Islet of Langerhans (tissue), 1 donor: ENCODE data around the gene DCC.
"Not testable (repeated sequence)": the region's sequence is repeated elsewhere in the genome, so short reads cannot be mapped to it uniquely, and the experiment has no call there.

ENCODE experiments used
- FAIRE-seq: peaks from one replicate; lab custom pipeline; 2011; peaks lifted over from hg19 to GRCh38; lab: Jason Lieb, UNC

DCC gene

DNA sequence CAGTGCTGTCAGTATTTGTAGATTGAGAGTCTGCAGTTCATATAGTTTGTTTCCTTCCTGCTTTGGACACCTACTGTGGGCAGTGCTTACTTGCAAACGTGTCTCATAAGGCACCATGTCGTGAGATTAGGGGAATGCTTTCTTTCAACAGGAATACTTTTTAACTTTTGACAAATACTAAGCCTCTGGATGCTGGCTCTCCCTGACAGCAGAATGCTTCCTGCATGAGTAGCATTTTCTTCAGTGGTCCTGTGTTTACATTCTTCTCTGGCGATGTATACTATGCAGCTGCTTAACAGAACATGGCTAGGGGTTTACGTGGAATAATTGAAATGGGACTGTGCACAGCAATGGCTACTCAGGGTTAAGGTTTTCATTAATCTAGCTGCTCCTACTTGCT is 1077.0 kb downstream of the DCC start:
- no peak for FAIRE-seq

DNA sequence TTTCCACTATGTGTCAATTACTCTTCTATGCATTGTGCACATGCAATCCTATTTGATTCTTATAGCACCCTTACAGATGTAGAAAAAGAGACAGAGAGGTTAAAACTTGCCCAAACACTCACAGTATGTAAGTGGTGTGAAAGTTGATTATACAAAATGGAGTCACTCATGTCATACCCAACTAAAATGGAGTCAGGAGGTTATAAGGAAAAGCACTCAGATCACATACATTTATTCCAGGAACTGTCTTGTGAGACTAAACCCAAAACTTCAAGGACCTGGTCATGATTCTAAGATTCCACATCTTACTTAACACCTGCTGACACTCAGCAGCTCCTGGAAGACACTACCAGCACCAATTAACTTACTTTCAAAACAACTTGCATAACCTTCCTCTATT is 1081.9 kb downstream of the DCC start:
- no peak for FAIRE-seq

DNA sequence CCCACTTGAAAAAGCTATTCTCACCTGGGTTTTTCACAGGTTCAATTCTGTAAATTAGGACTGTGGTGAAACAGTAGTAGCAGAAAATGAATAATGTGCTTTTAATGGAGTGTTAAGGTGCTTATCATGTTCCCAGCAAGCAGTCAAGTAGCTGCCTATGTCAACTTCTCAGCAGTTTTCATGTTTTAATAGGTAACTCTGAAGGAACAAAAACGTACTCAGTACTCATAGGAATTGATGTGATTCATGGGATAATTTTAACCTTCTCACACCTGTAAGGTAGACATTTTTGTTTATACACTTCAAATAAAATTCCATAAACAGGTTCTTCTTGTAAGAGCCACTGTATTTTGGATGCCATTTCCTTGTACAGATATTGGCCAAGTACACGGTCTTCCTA is 1082.9 kb downstream of the DCC start:
- no peak for FAIRE-seq

- no peak for FAIRE-seq
Measured at GRCh38 chr18:53426666-53427184, 1086.7 kb downstream of the DCC start.

- no peak for FAIRE-seq
Measured at GRCh38 chr18:53441761-53442414, 1101.9 kb downstream of the DCC start.

- FAIRE-seq, result no peak
Measured at GRCh38 chr18:53442415-53442783, 1102.4 kb downstream of the DCC start.

GRCh38 chr18:53443336-53443735 is 1103.3 kb downstream of the DCC start:
- FAIRE-seq, result no peak

- no peak for FAIRE-seq
Measured at GRCh38 chr18:53443831-53444230, 1103.8 kb downstream of the DCC start.

DNA sequence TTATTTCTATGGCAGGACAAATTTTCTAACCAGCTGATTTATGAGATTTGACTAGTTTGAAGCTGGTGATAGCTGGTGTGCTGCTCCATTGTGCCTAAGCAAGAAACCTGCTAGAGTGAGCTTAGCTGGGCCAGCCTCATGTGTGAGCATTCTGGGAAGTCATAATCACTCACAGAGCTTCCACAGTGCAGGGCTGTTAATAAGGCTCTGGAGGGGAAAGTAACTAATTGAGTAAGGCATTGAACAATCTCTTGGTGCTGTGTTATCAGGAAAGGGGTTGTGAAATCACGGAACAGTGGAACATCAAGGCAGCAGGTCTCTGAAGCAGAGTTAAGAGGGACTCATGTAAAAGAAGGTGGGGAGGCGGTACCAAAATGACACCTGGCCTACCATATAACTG is 1111.9 kb downstream of the DCC start:
- no peak for FAIRE-seq

DNA sequence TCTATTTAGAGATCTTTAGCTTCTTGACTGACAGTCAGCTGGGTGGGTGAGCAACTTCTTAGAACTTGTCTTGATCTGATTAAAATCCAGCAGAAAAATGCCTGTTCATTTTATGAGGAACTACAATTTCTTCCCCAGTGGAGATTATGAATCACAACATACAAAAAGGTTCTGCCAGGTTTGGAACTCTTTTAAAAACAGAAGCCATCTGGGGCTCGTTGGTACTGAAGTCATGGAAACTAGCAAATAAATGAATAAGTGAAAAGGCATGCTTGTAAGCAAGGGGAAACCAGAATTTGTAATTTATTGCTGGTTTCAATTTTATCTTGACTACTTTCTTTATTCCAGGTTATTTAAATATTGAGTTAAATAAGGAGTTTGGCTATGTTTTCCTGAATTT is 1117.1 kb downstream of the DCC start:
- FAIRE-seq, result no peak

- FAIRE-seq, result no peak
Measured at GRCh38 chr18:53458268-53458667, 1118.3 kb downstream of the DCC start.

- FAIRE-seq, result no peak
Measured at GRCh38 chr18:53458944-53459580, 1119.1 kb downstream of the DCC start.

DNA sequence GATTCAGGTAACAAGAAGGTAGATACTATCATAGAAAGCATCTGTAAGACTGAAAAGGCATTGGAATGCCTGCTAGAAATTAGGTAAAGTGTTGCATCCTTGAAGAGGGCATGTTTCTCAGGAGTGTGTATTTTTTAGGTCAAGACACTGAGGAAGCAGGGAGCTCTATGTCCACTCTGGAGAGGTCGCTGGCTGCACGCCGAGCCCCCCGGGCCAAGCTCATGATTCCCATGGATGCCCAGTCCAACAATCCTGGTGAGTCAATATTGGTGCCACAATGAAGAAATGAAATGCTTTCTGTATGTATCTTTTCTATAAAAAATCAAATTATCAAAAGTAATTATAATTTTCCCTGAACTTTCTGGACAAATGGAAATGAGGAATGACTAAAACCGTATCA is 1127.8 kb downstream of the DCC start:
- no peak for FAIRE-seq

DNA sequence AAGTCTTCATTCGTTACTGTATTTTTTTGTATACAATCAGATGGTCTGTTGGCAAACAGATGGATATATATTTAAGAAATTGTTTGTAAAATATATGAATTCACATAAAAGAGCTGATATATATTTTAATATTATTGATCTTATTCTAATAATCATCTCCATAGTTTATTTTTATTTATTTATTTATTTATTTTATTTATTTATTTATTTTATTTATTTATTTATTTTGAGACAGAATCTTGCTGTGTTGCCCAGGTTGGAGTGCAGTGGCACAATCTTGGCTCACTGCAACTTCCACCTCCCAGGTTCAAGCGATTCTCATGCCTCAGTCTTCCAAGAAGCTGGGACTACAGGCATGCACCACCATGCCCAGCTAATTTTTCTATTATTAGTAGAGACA is 1128.2 kb downstream of the DCC start:
- not testable (repeated sequence) for FAIRE-seq

- no peak for FAIRE-seq
Measured at GRCh38 chr18:53472546-53472945, 1132.5 kb downstream of the DCC start.

DNA sequence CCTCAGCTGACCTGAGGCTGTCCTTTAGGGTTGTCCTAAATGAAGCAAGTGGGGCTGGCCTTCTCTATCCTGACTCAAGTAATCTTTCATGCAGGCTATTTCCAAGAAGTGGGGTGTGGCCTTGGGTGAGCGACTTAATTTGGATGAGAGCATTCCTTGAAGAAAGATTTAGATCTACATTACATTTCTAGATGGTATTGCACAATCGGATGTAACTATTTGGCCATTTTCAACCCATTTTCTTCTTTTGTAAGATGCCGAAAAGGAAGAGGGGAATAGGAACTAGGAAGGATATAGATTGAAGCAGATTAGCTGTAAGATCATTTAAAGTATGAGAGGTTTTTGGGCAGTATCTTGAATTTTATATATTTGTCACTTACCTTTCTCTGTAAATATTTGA is 1138.2 kb downstream of the DCC start:
- no peak for FAIRE-seq

- FAIRE-seq, result no peak
Measured at GRCh38 chr18:53486296-53486695, 1146.3 kb downstream of the DCC start.

DNA sequence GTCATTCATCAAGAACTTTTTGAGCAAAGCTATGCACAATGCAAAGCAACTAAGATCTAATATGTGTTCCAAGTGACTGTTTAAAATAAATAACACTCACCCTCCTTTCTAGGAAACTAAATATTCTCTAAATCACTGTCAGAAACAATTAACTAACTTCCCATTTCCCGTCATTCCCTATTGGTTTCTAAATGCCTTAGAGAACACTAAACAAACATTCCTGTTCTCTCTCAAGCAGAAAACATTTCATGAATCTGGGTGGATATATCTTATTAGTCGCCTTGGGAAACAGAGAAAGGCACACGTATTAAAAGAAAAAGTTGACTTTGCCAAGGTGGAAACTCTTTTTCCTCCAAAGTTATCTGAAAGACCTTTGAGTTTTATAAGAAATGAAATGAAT is 1149.3 kb downstream of the DCC start:
- FAIRE-seq, result no peak

DNA sequence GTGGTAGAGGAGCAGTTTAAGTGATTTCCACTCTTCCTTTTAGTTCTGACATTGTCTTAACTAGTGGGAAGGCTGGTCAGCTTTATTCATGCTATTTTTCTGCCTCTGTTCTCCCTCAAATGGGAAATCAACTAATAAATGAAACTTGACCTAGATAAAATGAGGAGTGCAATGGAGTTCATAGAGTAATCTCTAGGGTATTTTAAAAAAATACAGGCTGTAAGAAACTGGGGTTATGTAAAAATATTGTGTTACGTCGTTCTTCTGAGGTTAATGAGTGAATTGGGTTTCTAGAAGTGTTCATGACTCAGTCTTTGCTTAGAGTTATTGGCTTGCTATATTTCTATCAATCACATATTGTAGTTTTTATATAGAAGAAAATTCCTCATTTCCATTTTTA is 1150.0 kb downstream of the DCC start:
- FAIRE-seq, result peak; percentile 17

DNA sequence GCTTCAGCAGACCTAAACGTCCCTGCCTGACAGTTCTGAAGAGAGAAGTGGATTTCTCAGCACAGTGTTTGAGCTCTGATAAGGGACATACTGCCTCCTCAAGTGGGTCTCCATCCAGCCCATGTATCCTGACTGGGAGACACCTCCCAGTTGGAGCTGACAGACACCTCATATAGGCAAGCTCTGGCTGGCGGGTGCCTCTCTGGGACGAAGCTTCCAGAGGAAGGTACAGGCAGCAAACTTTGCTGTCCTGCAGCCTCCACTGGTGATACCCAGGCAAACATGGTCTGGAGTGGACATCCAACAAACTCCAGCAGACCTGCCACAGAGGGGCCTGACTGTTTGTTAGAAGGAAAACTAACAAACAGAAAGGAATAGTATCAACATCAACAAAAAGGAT is 1156.0 kb downstream of the DCC start:
- FAIRE-seq, result no peak

DNA sequence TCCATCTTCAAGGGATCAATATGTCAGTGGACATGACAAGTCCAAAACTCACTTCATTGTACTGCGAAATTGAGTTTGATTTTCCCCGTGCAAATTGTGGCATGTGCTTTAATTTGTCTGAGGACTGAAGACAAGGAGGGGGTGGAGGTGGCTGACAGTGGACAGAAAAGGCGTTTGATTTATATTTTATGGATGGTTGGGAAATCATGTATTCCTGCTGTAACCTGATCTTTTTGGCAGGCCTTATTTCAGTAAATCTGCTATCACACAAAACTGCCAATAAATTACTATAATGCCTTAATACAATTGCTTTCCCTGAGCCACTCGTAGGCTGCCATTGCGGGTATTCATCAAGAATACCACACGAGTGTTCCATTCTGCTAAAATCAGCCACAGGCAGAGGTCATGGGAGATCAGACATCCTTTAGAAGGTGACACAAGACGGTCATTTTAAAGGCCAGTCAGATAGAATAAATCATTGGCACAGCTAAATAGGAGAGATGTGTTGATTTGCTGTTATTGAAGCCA is 1164.0 kb downstream of the DCC start:
- no peak for FAIRE-seq

- FAIRE-seq, result no peak
Measured at GRCh38 chr18:53508529-53508928, 1168.5 kb downstream of the DCC start.

DNA sequence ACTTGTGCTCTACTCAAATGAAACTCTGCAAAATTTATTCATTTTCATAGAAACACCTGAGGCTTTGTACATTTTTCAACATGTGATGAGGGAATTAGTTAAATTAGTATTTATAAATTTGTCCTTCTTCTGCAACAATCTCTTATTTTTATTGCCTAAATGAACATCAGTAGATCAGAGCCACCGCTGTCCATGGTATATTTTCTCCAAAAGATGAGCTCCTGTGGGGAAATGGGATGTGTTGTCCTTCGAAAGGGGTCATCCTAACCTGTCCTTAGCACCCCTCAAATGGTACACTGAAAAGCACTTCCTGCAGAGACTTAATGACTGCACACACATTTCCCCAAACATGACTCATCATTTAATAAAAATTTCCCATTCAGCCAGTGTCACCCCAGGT is 1169.9 kb downstream of the DCC start:
- FAIRE-seq, result no peak

GRCh38 chr18:53511725-53512124 is 1171.7 kb downstream of the DCC start:
- FAIRE-seq, result not testable (repeated sequence)
